HK-2 (cell line): ENCODE data around the gene MIPEP.
"Not testable (repeated sequence)": the region's sequence is repeated elsewhere in the genome, so short reads cannot be mapped to it uniquely, and the experiment has no call there.

ENCODE experiments used
- DNase-seq: peaks from one replicate; pipeline ENCODE4 v3.0.0-alpha.2; 2018; ENCODE audit not compliant: unreplicated experiment

The MIPEP gene

GRCh38 chr13:23888658-23889614 lies at the start of gene MIPEP:
Gene MIPEP (minus strand): TSS chr13:23889400. CDS start chr13:23889320, 80 bp downstream.
- DNase-seq: peak; percentile 87

- no peak for DNase-seq
These were observed 45.3 kb upstream of the MIPEP start for GRCh38 chr13:23934520-23934919.

DNA sequence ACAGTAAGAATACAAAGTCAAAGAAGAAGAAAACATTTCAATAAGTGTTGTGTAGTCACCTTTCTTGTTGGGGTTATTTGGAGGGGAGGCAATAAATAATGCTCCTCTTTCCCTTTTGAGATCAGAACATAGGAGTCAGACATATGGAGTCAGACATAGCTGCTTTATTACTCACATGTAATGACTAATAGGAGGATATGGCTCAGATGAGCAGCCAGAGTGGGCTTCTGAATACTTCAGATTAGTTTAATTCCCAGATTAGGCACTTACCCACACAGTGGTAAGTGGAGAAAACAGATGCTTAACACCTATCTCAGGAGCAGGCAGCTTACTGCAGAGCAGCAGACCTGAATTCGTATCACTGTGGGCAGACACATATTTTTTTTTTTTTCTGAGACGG lies 39.8 kb upstream of the MIPEP start:
- DNase-seq: no peak

DNA sequence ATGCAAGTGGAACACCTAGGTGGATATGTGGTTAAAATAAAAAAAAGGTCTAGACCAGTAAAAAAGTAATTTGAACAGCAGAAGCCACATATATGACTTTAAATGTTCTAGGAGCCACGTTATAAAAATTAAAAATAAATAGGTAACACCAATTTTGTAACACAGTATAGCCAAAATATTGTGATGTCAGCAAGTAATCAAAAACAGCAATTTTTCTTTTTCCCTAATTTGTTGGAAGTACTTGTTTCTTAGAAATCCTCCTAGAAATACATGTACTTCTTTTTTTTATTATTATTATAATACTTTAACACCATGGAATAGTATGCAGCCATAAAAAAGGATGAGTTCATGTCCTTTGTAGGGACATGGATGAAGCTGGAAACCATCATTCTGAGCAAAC lies 33.8 kb upstream of the MIPEP start:
- no peak for DNase-seq

- peak; percentile 27 for DNase-seq
These were observed 33.1 kb upstream of the MIPEP start for GRCh38 chr13:23922005-23922932.

- peak; percentile 5 for DNase-seq
These were observed 32.3 kb upstream of the MIPEP start for GRCh38 chr13:23921451-23921888.

GRCh38 chr13:23919006-23919405 lies 29.8 kb upstream of the MIPEP start:
- no peak for DNase-seq

DNA sequence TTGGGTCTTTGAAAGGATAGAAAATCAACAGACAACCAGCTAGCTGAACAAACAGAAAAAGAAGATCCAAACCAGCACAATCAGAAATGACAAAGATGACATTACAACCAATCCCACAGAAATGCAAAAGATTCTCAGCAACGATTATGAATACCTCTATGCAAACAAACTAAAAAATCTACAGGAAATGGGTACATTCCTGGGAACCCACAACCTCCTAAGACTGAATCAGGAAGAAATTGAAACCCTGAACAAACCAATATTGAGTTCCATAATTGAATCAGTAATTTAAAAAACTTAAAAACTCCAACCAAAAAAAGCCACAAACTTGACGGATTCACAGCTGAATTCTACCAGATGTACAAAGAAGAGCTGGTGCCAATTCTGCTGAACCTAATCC lies 29.0 kb upstream of the MIPEP start:
- DNase-seq: no peak

DNA sequence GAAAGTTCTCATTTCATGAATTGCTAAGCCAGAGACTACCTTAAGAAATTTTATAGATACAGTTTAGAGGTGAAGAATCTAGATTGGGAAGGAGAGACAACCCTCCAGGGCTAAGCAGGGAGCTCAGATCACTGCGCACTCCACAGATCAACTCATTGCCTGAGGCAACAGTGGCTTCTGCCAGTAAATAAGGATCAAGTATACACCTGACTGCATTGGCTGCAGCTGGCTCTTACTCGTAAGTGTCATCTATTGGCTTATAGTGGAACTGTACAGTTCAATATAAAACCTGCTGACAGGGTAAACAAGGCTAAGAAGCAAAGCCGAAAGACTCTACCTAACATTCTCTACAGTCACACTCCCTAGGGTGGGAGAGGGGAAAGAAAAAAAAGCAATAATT lies 26.1 kb upstream of the MIPEP start:
- no peak for DNase-seq

DNA sequence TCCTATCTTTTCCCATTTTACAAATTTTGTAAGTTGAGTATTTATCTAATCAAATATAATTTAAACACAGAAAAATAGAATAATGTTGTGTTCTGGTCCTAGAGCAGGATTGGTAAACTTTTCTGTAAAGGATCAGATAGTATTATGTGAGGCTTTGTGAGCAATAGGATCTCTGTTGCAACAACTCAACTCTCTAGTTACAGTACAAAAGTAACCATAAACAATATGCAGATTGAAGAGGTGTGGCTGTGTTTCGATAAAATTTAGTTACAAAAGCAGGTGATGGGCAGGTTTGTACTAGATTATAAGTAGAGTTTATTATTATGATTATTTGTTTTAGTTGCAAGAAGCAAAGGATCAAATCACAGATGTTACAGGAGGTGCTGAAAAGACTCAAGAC lies 23.3 kb upstream of the MIPEP start:
- no peak for DNase-seq

DNA sequence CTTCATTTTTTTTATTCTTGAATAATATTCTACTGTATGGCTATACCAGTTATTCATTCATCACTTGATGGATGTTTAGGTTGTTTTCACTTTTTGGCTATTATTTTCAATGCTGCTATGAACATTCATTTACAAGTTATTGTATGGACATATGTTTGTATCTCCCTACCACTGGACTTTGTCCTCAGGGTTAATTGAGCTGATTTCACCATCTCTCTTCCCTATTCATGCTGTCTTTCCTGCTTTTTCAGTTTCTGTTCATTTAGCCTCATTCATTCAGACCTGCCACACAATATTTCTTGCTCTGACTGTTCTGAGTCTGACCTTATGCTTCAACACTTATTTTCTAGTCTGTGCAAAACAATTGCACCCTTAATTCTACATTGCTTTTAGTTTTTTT lies 20.4 kb upstream of the MIPEP start:
- no peak for DNase-seq

- no peak for DNase-seq
These were observed 16.6 kb upstream of the MIPEP start for GRCh38 chr13:23905766-23906165.

- no peak for DNase-seq
These were observed 14.7 kb upstream of the MIPEP start for GRCh38 chr13:23903906-23904280.

GRCh38 chr13:23902975-23903905 lies 14.0 kb upstream of the MIPEP start:
- DNase-seq: no peak

- DNase-seq: no peak
These were observed 12.2 kb upstream of the MIPEP start for GRCh38 chr13:23901365-23901764.

DNA sequence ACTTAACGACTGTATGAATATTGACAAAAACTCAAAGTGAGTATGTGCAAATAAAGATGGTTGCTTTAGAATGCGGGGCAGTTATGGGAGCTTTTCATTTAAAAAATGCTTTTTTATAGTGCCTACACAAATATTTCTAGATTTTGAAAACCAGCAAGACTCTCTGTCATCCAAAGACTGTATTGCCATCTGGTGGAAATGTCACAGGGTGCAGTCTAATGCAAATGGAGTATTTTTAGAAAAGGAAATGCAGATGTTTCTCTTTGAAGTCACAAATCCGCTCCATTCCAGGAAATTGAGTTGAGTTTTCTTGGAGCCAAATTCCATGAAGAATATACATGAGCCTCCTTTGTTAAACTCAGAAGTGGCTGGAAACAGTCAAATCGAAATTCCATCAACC lies 10.4 kb upstream of the MIPEP start:
- no peak for DNase-seq

- DNase-seq: no peak
These were observed 8.9 kb upstream of the MIPEP start for GRCh38 chr13:23898101-23898500.

DNA sequence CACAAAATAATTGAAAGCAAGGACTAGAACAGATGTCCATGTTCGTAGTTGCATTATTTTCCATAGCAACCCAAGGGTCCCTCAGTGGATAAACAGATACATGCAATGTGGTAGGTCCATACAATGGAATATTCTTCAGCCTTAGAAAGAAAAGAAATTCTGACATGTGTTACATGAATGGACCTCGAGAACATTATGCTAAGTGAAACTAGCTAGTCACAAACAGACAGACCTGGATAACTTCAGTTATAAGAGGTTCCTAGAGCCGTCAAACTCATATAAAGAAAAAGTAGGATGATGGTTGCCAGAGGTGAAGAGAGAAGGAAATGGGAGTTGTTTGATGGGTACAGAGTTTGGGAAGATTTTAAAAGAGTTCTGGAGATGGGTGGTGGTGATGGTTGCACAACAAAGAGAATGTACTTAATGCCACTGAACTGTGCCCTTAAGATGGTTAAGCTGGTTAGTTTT lies 8.3 kb upstream of the MIPEP start, which contains the start of gene C1QTNF9B:
C1QTNF9B (minus strand) TSS at position 51 of the 468 bp plus-strand sequence.
- DNase-seq: not testable (repeated sequence)

DNA sequence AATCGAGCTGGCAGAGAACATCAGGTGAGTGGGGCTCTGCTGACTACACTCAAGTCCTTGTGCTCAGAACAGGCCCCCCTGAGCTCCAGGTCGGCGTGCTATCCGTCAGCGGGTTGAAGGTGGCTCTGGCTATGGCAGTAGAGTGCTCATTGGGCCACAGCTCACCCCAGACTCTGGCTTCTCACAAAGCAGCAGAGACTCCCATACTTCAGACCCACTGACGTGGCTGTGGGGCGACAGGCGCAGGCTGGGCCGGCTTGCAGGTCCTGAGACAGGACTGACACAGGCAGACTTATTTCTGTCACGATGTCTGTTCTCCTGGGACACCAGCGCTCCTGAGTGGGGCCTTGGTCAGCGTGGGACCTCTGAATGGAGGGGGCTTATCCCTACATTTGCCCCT lies 5.5 kb upstream of the MIPEP start:
- not testable (repeated sequence) for DNase-seq

- not testable (repeated sequence) for DNase-seq
These were observed 4.6 kb upstream of the MIPEP start for GRCh38 chr13:23893791-23894190.
